Measurements from ENCODE around the gene AGAP2.

AGAP2 gene

GRCh38 chr12:57738661-57739237 lies at the start of gene AGAP2:
TSS of gene AGAP2 (minus strand) at chr12:57738742. CDS start at chr12:57738246, 496 bp downstream.
- Histone ChIP-seq H3K36me3 (ENCODE audit: insufficient read depth, low read length) (no peaks in the 10 kb centered on the region), H3K4me1 (ENCODE audit: insufficient read depth, low read length) (peaks cover 19% of the 10 kb centered on the region), H3K4me3 (ENCODE audit: low read depth in 1 of 2, low read length in 2 of 2) (peak within 1 kb of the TSS in 1 of 2 donors; percentile 35), H3K9me3 (ENCODE audit: low read length) (no peaks in the 10 kb centered on the region), H3K27me3 (ENCODE audit: control insufficient read depth in 1 of 2, insufficient read depth in 2 of 2, low read length in 2 of 2) (peaks cover 47 to 61% of the 10 kb centered on the region in 2 donors), H3K9ac (ENCODE audit: low read length) (no peak within 1 kb of the TSS), H3K27ac (ENCODE audit: low read depth, low read length) (no peak within 1 kb of the TSS)

- no peak overlapping the region for H3K4me3 ChIP-seq (ENCODE audit: low read depth in 1 of 2, low read length in 2 of 2)
- no peak overlapping the region for H3K9ac ChIP-seq (ENCODE audit: low read length)
- H3K36me3 ChIP-seq (ENCODE audit: insufficient read depth, low read length), result peaks cover 30% of the 10 kb centered on the region
- H3K27me3 ChIP-seq (ENCODE audit: control insufficient read depth in 1 of 2, insufficient read depth in 2 of 2, low read length in 2 of 2), result no peaks in the 10 kb centered on the region
- peaks cover 10% of the 10 kb centered on the region for H3K4me1 ChIP-seq (ENCODE audit: insufficient read depth, low read length)
- no peak overlapping the region for H3K27ac ChIP-seq (ENCODE audit: low read depth, low read length)
- no peaks in the 10 kb centered on the region for H3K9me3 ChIP-seq (ENCODE audit: low read length)
Measured at GRCh38 chr12:57783861-57784260, 45.3 kb upstream of the AGAP2 start.

DNA sequence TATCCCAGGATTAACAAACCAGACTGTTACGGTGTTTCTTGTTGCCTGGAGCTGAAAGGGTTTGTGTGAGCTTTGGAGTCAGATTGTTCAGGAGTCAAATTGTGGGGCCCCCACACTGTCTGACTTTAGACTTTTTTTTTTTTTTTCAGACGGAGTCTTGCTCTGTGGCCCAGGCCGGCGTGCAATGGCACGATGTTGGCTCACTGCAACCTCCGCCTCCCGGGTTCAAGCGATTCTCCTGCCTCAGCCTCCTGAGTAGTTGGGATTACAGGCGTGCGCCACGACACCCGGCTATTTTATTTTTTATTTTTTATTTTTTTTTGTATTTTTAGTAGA lies 44.9 kb upstream of the AGAP2 start:
- Histone ChIP-seq H3K4me3 (ENCODE audit: low read depth in 1 of 2, low read length in 2 of 2) (peak overlapping the region in 1 of 2 donors; percentile 100), H3K9ac (ENCODE audit: low read length) (peak overlapping the region; percentile 83), H3K27ac (ENCODE audit: low read depth, low read length) (no peak overlapping the region), H3K4me1 (ENCODE audit: insufficient read depth, low read length) (peaks cover 10% of the 10 kb centered on the region), H3K27me3 (ENCODE audit: control insufficient read depth in 1 of 2, insufficient read depth in 2 of 2, low read length in 2 of 2) (no peaks in the 10 kb centered on the region), H3K36me3 (ENCODE audit: insufficient read depth, low read length) (peaks cover 30% of the 10 kb centered on the region), H3K9me3 (ENCODE audit: low read length) (no peaks in the 10 kb centered on the region)

DNA sequence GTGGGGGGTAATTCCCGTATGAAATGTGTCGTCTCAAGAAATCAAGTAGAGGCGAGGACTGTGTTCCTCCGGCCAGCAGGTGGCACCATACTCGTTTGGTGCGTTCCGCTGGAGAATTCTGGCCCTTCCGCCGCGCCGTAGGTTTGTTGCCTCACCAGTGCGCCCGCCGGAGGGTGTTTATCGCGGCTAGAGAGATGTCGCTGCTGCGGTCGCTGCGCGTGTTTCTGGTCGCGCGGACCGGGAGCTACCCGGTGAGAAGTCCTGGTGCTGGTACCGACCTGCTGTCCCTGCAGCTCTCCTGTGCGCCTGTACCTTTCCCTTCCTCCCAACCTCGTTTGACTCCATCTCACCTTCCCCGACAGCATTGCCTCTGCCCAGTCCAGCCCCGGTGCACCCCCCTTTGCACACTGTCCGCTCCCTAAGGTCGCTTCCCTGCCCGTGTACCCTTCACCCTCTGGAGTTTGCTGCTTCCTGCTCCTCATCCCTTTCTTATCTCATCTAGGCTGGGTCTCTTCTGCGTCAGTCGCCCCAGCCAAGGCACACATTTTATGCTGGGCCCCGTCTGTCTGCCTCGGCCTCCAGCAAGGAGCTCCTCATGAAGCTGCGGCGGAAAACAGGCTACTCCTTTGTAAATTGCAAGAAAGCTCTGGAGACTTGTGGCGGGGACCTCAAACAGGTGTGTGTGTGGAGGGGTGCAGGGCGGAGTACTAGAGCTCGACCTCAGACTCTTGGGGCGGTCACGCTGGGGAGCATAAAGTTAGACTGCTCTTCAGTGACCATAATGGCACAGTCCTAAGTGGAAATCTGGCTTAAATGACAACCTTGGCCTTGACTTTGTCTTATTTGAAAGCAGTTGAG lies 44.3 kb upstream of the AGAP2 start, which contains the start of gene TSFM:
TSS of gene TSFM (plus strand) at position 180 of the 858 bp plus-strand sequence. CDS start at position 195, 15 bp downstream.
- H3K4me1 ChIP-seq (ENCODE audit: insufficient read depth, low read length), result peaks cover 10% of the 10 kb centered on the region
- no peaks in the 10 kb centered on the region for H3K9me3 ChIP-seq (ENCODE audit: low read length)
- H3K27me3 ChIP-seq (ENCODE audit: control insufficient read depth in 1 of 2, insufficient read depth in 2 of 2, low read length in 2 of 2), result no peaks in the 10 kb centered on the region
- peak within 1 kb of the TSS; percentile 66 to 100 for H3K4me3 ChIP-seq (ENCODE audit: low read depth in 1 of 2, low read length in 2 of 2)
- peaks cover 30% of the 10 kb centered on the region for H3K36me3 ChIP-seq (ENCODE audit: insufficient read depth, low read length)
- peak within 1 kb of the TSS; percentile 59 for H3K27ac ChIP-seq (ENCODE audit: low read depth, low read length)
- H3K9ac ChIP-seq (ENCODE audit: low read length), result peak within 1 kb of the TSS; percentile 83

DNA sequence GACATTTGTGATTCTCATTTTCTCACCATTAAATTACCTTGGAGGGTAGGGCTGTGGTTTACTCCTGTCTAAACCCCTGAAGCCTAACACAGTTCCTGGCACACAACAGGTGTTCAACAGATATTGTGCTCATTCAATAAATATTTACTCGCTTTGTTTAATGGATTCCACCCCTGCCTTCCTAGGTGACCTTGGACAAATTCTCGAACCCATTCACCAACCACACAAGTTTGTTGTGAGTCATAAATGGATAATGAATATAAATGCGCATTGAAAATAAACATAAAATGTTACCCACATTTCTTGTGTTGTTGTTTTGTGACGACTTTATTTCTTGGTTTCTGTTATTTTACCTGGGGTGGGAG lies 43.7 kb upstream of the AGAP2 start:
- Histone ChIP-seq H3K27me3 (ENCODE audit: control insufficient read depth in 1 of 2, insufficient read depth in 2 of 2, low read length in 2 of 2) (no peaks in the 10 kb centered on the region), H3K4me3 (ENCODE audit: low read depth in 1 of 2, low read length in 2 of 2) (peak overlapping the region; percentile 66 to 100), H3K36me3 (ENCODE audit: insufficient read depth, low read length) (peaks cover 28% of the 10 kb centered on the region), H3K9ac (ENCODE audit: low read length) (no peak overlapping the region), H3K9me3 (ENCODE audit: low read length) (no peaks in the 10 kb centered on the region), H3K27ac (ENCODE audit: low read depth, low read length) (no peak overlapping the region), H3K4me1 (ENCODE audit: insufficient read depth, low read length) (peaks cover 10% of the 10 kb centered on the region)

DNA sequence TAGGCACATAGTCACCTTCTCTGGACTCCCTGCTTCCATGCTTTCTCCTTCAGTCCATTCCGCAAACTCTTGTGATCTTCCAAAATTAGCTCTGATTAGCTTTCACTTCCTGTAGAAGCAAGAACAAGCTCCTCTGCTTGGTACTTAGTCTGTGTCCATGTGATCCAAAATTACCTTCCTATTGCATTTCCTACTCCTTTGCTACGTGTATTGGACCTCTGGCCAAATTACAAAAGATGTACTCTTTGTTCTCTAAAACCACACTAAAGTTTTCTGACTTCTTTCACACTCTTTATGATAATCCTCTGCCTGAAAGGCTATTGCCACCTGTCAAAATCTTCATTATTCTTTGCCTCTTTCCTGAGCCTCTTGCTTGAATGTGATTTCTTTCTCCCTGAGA lies 43.3 kb upstream of the AGAP2 start:
- H3K27me3 ChIP-seq (ENCODE audit: control insufficient read depth in 1 of 2, insufficient read depth in 2 of 2, low read length in 2 of 2), result no peaks in the 10 kb centered on the region
- no peak overlapping the region for H3K4me3 ChIP-seq (ENCODE audit: low read depth in 1 of 2, low read length in 2 of 2)
- no peaks in the 10 kb centered on the region for H3K9me3 ChIP-seq (ENCODE audit: low read length)
- H3K4me1 ChIP-seq (ENCODE audit: insufficient read depth, low read length), result peaks cover 10% of the 10 kb centered on the region
- no peak overlapping the region for H3K27ac ChIP-seq (ENCODE audit: low read depth, low read length)
- H3K9ac ChIP-seq (ENCODE audit: low read length), result no peak overlapping the region
- peaks cover 24% of the 10 kb centered on the region for H3K36me3 ChIP-seq (ENCODE audit: insufficient read depth, low read length)

DNA sequence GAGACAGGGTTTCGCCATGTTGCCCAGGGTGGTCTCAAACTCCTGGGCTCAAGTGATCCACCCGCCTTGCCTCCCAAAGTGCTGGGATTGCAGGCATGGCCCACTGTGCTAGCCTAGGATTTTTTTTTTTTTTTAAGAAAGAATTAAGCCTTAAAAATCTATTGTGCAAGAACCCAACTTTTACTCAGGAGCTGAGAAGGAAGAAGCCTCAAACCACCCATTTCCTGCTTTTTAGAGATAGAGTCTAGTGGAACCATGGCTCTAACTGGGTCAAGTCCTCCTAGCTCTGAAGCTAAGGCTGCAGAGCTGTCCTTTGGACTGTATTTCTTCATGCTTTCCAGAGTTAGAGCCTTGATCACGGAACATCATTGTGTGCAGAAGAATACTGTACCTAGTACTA lies 42.7 kb upstream of the AGAP2 start:
- peaks cover 19% of the 10 kb centered on the region for H3K36me3 ChIP-seq (ENCODE audit: insufficient read depth, low read length)
- no peak overlapping the region for H3K4me3 ChIP-seq (ENCODE audit: low read depth in 1 of 2, low read length in 2 of 2)
- peaks cover 10% of the 10 kb centered on the region for H3K4me1 ChIP-seq (ENCODE audit: insufficient read depth, low read length)
- no peaks in the 10 kb centered on the region for H3K27me3 ChIP-seq (ENCODE audit: control insufficient read depth in 1 of 2, insufficient read depth in 2 of 2, low read length in 2 of 2)
- no peaks in the 10 kb centered on the region for H3K9me3 ChIP-seq (ENCODE audit: low read length)
- H3K27ac ChIP-seq (ENCODE audit: low read depth, low read length), result no peak overlapping the region
- H3K9ac ChIP-seq (ENCODE audit: low read length), result no peak overlapping the region

DNA sequence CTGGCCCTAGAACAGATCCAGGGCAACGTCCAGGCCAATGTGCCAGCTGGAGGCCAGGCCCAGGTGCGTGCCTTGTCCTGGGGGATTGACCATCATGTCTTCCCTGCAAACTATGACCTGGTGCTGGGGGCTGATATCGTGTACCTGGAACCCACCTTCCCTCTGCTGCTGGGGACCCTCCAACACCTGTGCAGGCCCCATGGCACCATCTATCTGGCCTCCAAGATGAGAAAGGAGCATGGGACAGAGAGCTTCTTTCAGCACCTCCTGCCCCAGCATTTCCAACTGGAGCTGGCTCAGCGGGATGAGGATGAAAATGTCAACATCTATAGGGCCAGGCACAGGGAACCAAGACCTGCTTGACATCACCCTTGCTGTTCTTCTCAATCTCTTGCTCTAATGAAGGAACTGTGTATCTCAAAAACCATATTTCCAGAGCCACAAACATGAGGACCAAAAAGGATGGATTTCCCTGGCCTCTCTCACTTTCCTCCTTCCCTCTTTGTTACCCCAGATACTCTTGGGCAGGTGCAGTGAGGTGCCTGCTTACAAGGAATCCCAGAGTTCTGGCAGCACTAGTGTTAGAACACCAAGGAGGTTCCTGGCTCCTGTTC lies 41.8 kb upstream of the AGAP2 start:
- Histone ChIP-seq H3K4me1 (ENCODE audit: insufficient read depth, low read length) (peaks cover 10% of the 10 kb centered on the region), H3K36me3 (ENCODE audit: insufficient read depth, low read length) (peaks cover 14% of the 10 kb centered on the region), H3K27me3 (ENCODE audit: control insufficient read depth in 1 of 2, insufficient read depth in 2 of 2, low read length in 2 of 2) (no peaks in the 10 kb centered on the region), H3K4me3 (ENCODE audit: low read depth in 1 of 2, low read length in 2 of 2) (no peak overlapping the region), H3K9ac (ENCODE audit: low read length) (no peak overlapping the region), H3K9me3 (ENCODE audit: low read length) (no peaks in the 10 kb centered on the region), H3K27ac (ENCODE audit: low read depth, low read length) (no peak overlapping the region)

DNA sequence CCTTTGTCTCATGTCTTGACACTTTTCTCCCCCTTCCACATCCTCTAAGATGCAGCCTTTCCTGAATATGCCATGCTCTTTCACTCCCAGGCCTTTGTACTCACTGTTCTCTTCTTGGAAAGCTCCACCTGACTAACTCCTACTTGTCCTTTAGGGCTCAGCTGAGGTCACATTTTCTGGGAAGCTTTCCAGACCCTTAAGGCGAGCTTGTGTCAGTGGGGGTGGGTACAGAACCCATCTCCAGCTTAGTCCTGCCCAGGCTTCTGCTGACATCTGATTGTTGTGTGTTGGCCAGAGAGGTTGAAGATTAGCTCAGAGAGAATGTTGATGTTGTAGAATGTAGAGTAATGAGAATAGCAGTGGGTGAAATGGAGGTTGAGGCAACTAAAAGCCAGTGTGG lies 41.2 kb upstream of the AGAP2 start:
- Histone ChIP-seq H3K9me3 (ENCODE audit: low read length) (no peaks in the 10 kb centered on the region), H3K4me1 (ENCODE audit: insufficient read depth, low read length) (peaks cover 10% of the 10 kb centered on the region), H3K9ac (ENCODE audit: low read length) (no peak overlapping the region), H3K27me3 (ENCODE audit: control insufficient read depth in 1 of 2, insufficient read depth in 2 of 2, low read length in 2 of 2) (no peaks in the 10 kb centered on the region), H3K27ac (ENCODE audit: low read depth, low read length) (no peak overlapping the region), H3K36me3 (ENCODE audit: insufficient read depth, low read length) (peaks cover 10% of the 10 kb centered on the region), H3K4me3 (ENCODE audit: low read depth in 1 of 2, low read length in 2 of 2) (no peak overlapping the region)

GRCh38 chr12:57777911-57778310 lies 39.4 kb upstream of the AGAP2 start:
- no peaks in the 10 kb centered on the region for H3K27me3 ChIP-seq (ENCODE audit: control insufficient read depth in 1 of 2, insufficient read depth in 2 of 2, low read length in 2 of 2)
- H3K9me3 ChIP-seq (ENCODE audit: low read length), result no peaks in the 10 kb centered on the region
- peaks cover 10% of the 10 kb centered on the region for H3K36me3 ChIP-seq (ENCODE audit: insufficient read depth, low read length)
- H3K4me1 ChIP-seq (ENCODE audit: insufficient read depth, low read length), result peaks cover 10% of the 10 kb centered on the region
- H3K4me3 ChIP-seq (ENCODE audit: low read depth in 1 of 2, low read length in 2 of 2), result no peak overlapping the region
- no peak overlapping the region for H3K9ac ChIP-seq (ENCODE audit: low read length)
- no peak overlapping the region for H3K27ac ChIP-seq (ENCODE audit: low read depth, low read length)

GRCh38 chr12:57777367-57777766 lies 38.8 kb upstream of the AGAP2 start:
- Histone ChIP-seq H3K9me3 (ENCODE audit: low read length) (no peaks in the 10 kb centered on the region), H3K27ac (ENCODE audit: low read depth, low read length) (no peak overlapping the region), H3K4me1 (ENCODE audit: insufficient read depth, low read length) (peaks cover 9% of the 10 kb centered on the region), H3K4me3 (ENCODE audit: low read depth in 1 of 2, low read length in 2 of 2) (no peak overlapping the region), H3K36me3 (ENCODE audit: insufficient read depth, low read length) (peaks cover 10% of the 10 kb centered on the region), H3K27me3 (ENCODE audit: control insufficient read depth in 1 of 2, insufficient read depth in 2 of 2, low read length in 2 of 2) (no peaks in the 10 kb centered on the region), H3K9ac (ENCODE audit: low read length) (no peak overlapping the region)

Measured in muscle layer of colon (tissue), 2 donors.